ENCODE data around the gene KRABD2.
"Not testable (repeated sequence)": the region's sequence is repeated elsewhere in the genome, so short reads cannot be mapped to it uniquely, and the experiment has no call there.

Gene KRABD2

DNA sequence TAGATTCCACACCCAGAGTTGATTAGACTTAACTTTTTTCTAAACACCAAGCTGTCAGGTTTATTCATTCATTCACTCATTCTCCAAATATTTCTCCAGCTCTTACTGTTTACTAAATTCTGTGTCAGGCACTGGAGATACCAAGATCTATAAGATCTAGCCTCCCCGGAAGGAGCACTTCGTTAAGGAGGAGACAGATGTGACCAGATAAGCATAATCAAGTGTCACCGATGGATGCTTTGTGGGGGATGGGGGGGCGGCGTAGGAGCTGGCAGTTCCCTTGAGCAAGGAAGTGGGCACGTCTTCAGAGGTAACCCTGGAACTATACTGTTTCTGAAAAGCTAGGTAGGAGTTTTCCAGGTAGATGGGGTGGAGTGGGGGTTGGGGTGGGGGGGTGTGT lies 10.3 kb upstream of the KRABD2 start:
- TF ChIP-seq, protein P1, sequence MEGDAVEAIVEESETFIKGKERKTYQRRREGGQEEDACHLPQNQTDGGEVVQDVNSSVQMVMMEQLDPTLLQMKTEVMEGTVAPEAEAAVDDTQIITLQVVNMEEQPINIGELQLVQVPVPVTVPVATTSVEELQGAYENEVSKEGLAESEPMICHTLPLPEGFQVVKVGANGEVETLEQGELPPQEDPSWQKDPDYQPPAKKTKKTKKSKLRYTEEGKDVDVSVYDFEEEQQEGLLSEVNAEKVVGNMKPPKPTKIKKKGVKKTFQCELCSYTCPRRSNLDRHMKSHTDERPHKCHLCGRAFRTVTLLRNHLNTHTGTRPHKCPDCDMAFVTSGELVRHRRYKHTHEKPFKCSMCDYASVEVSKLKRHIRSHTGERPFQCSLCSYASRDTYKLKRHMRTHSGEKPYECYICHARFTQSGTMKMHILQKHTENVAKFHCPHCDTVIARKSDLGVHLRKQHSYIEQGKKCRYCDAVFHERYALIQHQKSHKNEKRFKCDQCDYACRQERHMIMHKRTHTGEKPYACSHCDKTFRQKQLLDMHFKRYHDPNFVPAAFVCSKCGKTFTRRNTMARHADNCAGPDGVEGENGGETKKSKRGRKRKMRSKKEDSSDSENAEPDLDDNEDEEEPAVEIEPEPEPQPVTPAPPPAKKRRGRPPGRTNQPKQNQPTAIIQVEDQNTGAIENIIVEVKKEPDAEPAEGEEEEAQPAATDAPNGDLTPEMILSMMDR (conservative IDR thresholded peaks at IDR 0.05; ENCODE audit: low read depth), result no peak
- no peak overlapping the region for H3K27ac ChIP-seq

DNA sequence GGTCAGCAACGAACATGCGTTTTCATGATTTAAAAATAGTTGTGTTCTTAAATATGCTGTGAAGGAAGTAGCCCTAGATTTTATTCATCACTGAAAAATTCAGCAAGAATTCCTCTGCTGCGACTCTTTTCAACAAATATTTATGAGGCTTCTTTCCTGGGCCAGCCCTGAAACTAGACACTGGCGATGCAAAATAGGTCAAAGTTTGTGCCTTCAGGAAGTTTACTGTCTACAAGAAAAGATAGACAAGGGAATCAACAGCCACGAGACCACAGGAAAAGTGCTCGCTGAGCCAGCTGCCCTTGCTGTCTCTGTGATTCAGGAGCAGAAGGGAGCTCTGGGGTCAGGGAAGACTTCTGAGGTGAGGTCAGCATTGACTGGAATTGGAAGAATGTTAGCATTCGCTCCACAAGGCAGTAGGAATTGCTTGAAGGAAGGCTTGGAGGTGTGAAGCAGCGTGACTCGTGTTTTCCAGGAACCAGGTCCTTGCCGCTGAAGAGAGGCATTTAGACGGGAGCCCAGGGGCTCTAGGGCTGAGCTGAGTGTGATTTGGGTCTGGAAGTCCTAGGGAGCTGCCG lies 8.4 kb upstream of the KRABD2 start:
- ChIA-PET POLR2A (ENCODE audit: low non-redundant PET) (interaction anchor here (1.5 kb wide), 1 partner anchor 51 kb away, joined by 5 read pairs; the partner anchor contains the start of gene NDEL1), CTCF (no interaction called here)
- peak; percentile 44 for DNase-seq (ENCODE audit: low spot score)
- H3K27ac ChIP-seq, result peak overlapping the region; percentile 88
- TF ChIP-seq, protein P1 (conservative IDR thresholded peaks at IDR 0.05; ENCODE audit: low read depth), result no peak

More for the DNA sequence above, 10.3 kb upstream of the KRABD2 start:
- ChIA-PET POLR2A (ENCODE audit: low non-redundant PET) (interaction anchor here (0.6 kb wide), 1 partner anchor 368 kb away, joined by 3 read pairs; no protein-coding TSS in a partner anchor), CTCF (interaction anchor here (0.7 kb wide), 1 partner anchor 358 kb away, joined by 3 read pairs; no protein-coding TSS in a partner anchor)
- no peak for DNase-seq (ENCODE audit: low spot score)

DNA sequence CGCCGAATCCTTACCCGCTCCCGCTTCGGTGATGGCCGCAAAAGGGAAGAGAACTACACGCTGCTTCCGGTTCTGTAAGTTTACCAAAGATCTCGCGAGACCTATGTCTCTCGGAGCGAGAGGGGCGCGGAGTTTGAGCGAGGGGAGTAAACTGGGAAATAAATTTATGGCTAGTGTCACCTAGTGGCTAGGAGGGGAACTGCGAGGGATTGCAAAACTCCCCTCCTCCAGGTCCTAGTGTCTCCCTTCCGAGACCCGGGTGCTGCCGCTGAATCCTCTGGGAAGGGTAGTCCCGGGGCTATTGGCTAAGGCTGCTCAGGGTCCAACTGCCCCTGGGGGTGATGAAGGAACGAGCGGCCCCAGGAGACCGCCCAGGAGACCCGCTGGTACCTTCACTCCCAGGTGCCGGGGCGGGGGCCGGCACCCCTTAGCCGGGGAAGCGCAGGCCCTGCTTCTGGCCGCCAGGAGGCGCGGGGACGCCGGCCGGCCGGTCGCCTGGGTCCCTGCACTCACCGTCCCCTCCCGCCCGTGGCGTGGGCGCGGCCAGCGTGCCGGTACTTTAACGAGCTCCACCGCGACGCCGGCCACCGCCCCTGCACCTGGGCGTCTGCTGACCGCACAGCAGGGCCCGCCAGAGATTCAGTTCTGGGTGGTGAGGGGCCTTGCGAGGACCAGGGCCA lies 6.8 kb upstream of the KRABD2 start, which contains the start of gene RPL26:
Gene RPL26, minus strand, starts transcription at position 51 of the 680 bp plus-strand sequence. CDS start 883 bp downstream, outside the sequence.
- POLR2A ChIA-PET (ENCODE audit: low non-redundant PET), result interaction anchor here (0.6 to 1.5 kb wide), 8 partner anchors 23 to 668 kb away, joined by 3 to 10 read pairs (median 3); partner anchors contain the start of gene NDEL1
- peak; percentile 95 for DNase-seq (ENCODE audit: low spot score)
- H3K27ac ChIP-seq, result peak within 1 kb of the TSS; percentile 88
- TF ChIP-seq, protein P1 (conservative IDR thresholded peaks at IDR 0.05; ENCODE audit: low read depth), result peak; percentile 99
- CTCF ChIA-PET, result interaction anchor here (0.6 to 1.2 kb wide), 9 partner anchors 14 to 403 kb away, joined by 3 to 4 read pairs (median 3); partner anchors contain the start of gene RNF222

DNA sequence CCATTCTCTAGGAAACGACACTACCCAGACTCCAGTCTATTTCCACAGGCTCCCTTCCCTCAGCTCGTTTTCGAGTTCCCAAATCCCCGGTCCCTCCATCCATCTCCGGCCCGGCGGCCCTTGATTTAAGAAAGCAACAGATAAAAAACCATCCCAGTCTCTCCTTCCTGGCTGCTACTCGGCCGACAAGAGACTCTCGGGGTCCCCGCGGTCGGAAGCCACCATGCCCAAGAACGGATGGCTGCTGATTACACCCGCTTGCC lies 6.3 kb upstream of the KRABD2 start:
- POLR2A ChIA-PET (ENCODE audit: low non-redundant PET), result no interaction called here
- CTCF ChIA-PET, result interaction anchor here (0.6 kb wide), 2 partner anchors 9 to 1337 kb away, joined by 3 to 6 read pairs; no protein-coding TSS in a partner anchor
- TF ChIP-seq, protein P1 (conservative IDR thresholded peaks at IDR 0.05; ENCODE audit: low read depth), result no peak

DNA sequence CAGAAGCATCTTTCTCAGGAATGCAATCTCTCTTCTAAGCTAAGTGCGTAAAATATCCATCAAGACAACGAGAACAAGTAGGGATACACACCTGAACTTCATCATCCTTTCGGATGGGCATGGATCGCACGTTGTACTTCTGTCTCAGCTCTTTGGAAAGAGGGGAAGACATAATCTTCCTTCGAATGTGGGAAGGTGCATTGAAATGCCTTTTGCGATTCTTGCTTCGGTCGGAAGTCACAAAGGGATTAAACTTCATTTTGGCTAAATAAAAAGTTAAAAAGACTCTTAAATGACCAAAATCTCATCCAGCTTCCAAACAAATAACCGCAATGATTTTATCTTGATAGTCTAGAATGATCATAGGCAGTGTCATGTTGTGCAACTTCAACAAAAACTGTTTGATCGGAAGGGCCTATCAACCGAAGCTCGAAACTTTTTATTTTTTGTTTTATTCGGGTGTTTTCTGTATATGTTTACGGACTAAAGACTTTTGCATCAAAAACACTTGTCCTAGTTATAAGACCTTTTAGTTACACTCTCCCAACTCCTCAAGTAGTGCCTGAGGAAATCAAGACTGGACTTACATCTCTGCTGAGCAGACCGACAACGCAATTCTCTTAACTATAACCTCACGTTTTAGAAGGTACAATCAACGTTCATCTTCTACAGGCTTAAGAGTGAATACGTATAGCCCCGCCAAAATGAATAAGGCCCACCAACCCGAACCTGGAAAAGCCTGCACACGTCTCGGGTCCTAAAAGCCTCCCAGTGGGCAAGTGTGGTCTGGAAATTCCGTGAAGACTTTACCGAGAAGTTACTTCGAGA lies 5.8 kb upstream of the KRABD2 start:
- TF ChIP-seq, protein P1 (conservative IDR thresholded peaks at IDR 0.05; ENCODE audit: low read depth), result no peak
- ChIA-PET CTCF (interaction anchor here (0.6 kb wide), 2 partner anchors 9 to 1338 kb away, joined by 3 to 6 read pairs; no protein-coding TSS in a partner anchor), POLR2A (ENCODE audit: low non-redundant PET) (no interaction called here)
- H3K27ac ChIP-seq, result peak overlapping the region; percentile 88
- no peak for DNase-seq (ENCODE audit: low spot score)

More for the DNA sequence above, 6.3 kb upstream of the KRABD2 start:
- H3K27ac ChIP-seq, result peak overlapping the region; percentile 88
- no peak for DNase-seq (ENCODE audit: low spot score)

DNA sequence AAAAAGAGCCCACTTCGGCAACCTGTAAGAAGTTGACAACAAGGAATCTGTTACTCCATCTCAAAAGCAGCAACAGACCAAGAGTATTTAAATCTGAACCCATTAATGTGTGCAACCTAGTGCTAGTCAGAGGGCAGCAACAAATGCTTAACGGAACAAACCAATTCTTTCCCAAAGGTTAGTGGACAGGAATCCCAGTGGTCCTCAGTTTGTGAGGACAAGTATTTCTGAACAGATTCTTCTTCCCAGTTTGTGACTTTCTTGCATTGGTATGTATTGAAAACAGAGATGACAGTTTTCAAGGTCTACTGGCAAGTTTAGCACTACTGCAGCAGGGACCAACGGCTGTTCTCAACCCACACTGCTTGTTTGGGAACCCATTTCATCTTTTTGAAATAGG lies 3.5 kb upstream of the KRABD2 start:
- TF ChIP-seq, protein P1 (conservative IDR thresholded peaks at IDR 0.05; ENCODE audit: low read depth), result no peak
- CTCF ChIA-PET, result interaction anchor here (0.7 kb wide), 1 partner anchor 79 kb away, joined by 3 read pairs; no protein-coding TSS in a partner anchor
- POLR2A ChIA-PET (ENCODE audit: low non-redundant PET), result no interaction called here
- H3K27ac ChIP-seq, result no peak overlapping the region
- DNase-seq (ENCODE audit: low spot score), result no peak

DNA sequence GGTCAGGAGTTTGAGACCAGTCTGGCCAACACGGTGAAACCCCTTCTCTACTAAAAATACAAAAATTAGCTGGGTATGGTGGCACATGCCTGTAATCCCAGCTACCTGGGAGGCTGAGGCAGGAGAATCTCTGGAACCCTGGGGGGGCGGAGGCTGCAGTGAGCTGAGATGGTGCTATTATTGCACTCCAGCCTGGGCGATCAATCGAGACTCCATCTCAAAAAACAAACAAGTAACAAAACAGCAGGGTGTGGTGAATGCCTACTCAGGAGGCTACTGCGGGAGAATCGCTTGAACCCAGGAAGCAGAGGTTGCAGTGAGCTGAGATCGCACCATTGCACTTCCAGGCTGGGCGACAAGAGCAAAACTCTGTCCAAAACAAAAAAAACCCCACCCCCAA lies 1.6 kb upstream of the KRABD2 start:
- DNase-seq (ENCODE audit: low spot score); CTCF ChIA-PET; POLR2A ChIA-PET (ENCODE audit: low non-redundant PET): not testable (repeated sequence)
- H3K27ac ChIP-seq, result peak overlapping the region; percentile 72

Measured in RWPE1 (cell line).